Epithelial cell of esophagus (primary cell): Measurements from ENCODE around the gene EFNA5.
A peak's percentile ranks its signal among the peaks of the same experiment; 100 is the strongest.

ENCODE experiments used
- DNase-seq: peaks from one replicate; pipeline ENCODE4 v3.0.0; 2010; ENCODE audit warnings: low read depth
- H3K4me3 ChIP-seq: 2 replicates; pipeline ENCODE4 v1.5.1; 2011; ENCODE audit warnings: mild to moderate bottlenecking, low read length, control low read depth
- CTCF ChIP-seq: IDR thresholded peaks from 2 replicates; pipeline ENCODE4 v1.5.1; 2011; ENCODE audit warnings: low read depth, mild to moderate bottlenecking, low read length, control low read depth, inconsistent platforms; ENCODE audit not compliant: insufficient read depth; ENCODE audit errors: missing control alignments

The EFNA5 gene

GRCh38 chr5:107658528-107658927 lies 12.2 kb downstream of the EFNA5 start:
- no peak for TF ChIP-seq CTCF
- no peak overlapping the region for H3K4me3 ChIP-seq
- DNase-seq, result no peak

GRCh38 chr5:107655831-107656230 lies 14.9 kb downstream of the EFNA5 start:
- H3K4me3 ChIP-seq, result no peak overlapping the region
- TF ChIP-seq CTCF, result no peak
- peak; percentile 91 for DNase-seq

GRCh38 chr5:107654827-107655226 lies 15.9 kb downstream of the EFNA5 start:
- no peak for TF ChIP-seq CTCF

GRCh38 chr5:107653685-107654084 lies 17.1 kb downstream of the EFNA5 start:
- no peak for TF ChIP-seq CTCF
- DNase-seq, result no peak
- no peak overlapping the region for H3K4me3 ChIP-seq

More at GRCh38 chr5:107654827-107655226, 15.9 kb downstream of the EFNA5 start:
- DNase-seq, result no peak
- H3K4me3 ChIP-seq, result no peak overlapping the region

GRCh38 chr5:107652839-107653607 lies 17.7 kb downstream of the EFNA5 start:
- H3K4me3 ChIP-seq, result no peak overlapping the region
- no peak for DNase-seq
- no peak for TF ChIP-seq CTCF

GRCh38 chr5:107652408-107652807 lies 18.3 kb downstream of the EFNA5 start:
- DNase-seq, result no peak
- no peak overlapping the region for H3K4me3 ChIP-seq
- no peak for TF ChIP-seq CTCF

GRCh38 chr5:107651325-107651724 lies 19.4 kb downstream of the EFNA5 start:
- no peak overlapping the region for H3K4me3 ChIP-seq
- DNase-seq, result no peak
- TF ChIP-seq CTCF, result no peak
